SIG-M5 treated with dmso at 0.1 percent for 504 hours (cell line): ENCODE results near the gene FAM118B.

Experiments
- DNase-seq: peaks from one replicate; lab custom pipeline; 2025; ENCODE audit not compliant: unreplicated experiment; lab: John Stamatoyannopoulos, UW

Gene FAM118B

DNA sequence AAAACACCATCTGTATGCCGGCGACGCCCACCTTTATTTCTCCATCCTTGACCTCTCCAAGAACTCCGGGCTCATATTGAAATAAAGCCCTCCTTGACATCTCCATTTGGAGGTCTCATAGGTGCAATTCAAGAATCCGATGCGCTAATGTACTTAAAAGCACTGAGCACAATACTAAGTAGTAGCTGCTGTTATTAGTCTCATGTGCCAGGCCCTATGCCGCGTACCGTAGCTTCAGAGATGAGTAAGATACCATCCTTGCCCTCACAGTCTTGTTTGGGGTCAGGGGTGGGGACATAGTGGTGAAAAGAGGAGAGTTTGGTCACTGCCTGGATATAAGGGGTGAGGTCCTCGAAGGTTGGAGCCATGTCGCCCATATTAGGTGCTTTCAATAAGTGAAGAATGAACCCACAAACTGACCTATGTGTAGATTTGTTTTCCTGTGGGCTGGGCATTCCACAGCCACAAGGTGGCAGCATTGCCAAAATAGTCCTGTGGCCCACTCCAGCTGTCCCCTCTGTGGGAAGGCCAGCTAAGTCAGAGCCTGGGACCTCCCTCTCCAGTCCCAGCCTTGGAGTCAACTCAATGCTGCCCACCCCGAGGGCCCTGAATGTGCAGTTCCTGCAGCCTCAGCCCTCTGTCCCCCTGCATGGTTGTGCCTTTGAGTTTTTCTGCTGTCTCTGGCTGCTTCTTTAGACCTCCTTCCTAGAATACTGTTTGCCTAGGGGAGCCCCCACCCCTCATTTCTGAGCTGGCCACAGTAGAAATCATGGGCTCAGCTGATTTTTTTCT, 98.8 kb downstream of the FAM118B start:
- peak; percentile 61 for DNase-seq

DNA sequence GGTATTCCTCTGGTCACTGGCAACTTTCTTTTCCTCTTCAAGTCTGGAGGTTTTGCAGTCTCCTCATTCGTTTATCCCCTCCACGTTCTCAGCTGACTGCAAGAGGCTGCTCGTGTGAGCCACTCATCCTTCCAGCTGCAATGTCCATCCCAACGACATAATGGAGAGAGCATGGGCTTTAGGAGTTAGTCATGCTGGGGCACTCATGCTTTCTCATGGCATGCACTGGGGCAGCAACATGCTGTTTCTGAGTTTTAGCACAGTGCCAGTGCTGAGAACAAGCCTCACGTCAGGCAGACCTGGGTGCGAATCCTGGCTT, 99.4 kb downstream of the FAM118B start:
- DNase-seq = no peak

DNA sequence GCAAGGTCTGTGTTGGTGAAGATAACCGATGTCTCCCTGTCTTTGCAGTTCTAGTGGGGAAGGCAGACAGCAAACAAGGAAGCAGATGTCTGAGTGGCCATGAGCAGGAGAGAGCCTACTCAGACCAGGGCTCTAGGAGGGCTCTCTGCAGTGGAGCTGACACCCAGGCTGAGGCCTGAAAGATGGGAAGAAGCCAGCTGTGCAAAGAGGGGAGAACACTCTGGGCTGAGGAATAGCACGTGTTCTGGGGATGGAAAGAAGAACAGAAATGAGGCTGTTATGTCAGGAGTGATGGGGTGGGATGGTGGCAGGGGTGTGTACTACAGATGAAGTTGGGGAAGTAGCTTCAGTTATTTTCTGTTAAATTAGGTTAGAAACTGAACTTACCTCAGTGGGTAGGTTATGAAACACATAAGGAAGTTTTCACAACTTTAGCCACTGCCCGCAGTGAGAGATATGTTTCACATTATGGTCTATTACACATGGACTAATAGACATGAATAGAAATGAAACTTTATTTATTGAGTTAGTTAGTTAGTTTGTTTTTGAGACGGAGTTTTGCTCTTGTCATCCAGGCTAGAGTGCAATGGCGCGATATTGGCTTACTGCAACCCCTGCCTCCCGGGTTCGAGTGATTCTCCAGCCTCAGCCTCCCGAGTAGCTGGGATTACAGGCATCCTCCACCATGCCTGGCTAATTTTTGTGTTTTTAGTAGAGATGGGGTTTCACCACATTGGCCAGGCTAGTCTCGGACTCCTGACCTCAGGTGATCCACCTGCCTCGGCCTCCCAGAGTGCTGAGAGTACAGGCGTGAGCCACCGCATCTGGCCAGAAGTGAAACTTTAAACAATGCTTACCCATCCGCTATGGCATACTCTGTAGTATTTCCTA, 100.1 kb downstream of the FAM118B start:
- DNase-seq = peak; percentile 93
